Kidney (tissue), 14 donors: ENCODE results near the gene SLC25A11. TPM values are rescaled to one million over a fixed set of nuclear protein-coding genes. Genes with fewer than 3 reads are reported as not detected.
"Not testable (repeated sequence)": the region's sequence is repeated elsewhere in the genome, so short reads cannot be mapped to it uniquely, and the experiment has no call there.

Experiments
- DNase-seq, 5 donors: peaks; one replicate each; pipeline ENCODE4 v3.0.0-alpha.2; 2013 to 2020
- FAIRE-seq: peaks from 2 replicates; lab custom pipeline; 2012; peaks lifted over from hg19 to GRCh38; lab: Jason Lieb, UNC
- H3K27ac ChIP-seq, 2 donors: one replicate each; pipeline ENCODE4 v1.7.0; 2013; ENCODE audit warnings: low read depth in 2 of 2, low read length in 2 of 2, inconsistent platforms in 1 of 2
- H3K27me3 ChIP-seq: one replicate; pipeline ENCODE4 v1.7.1; 2013; ENCODE audit warnings: low read length, inconsistent platforms; ENCODE audit not compliant: control insufficient read depth, insufficient read depth
- H3K36me3 ChIP-seq, 3 donors: one replicate each; pipeline versions ENCODE4 v1.7.0 to v1.7.1; 2013; ENCODE audit warnings: low read length in 3 of 3, control low read depth in 1 of 3, inconsistent platforms in 1 of 3; ENCODE audit not compliant: insufficient read depth in 3 of 3, control insufficient read depth in 2 of 3
- H3K4me1 ChIP-seq, 3 donors: one replicate each; pipeline versions ENCODE4 v1.7.0 to v1.7.1; 2013; ENCODE audit warnings: low read length in 3 of 3, inconsistent platforms in 1 of 3, low read depth in 1 of 3; ENCODE audit not compliant: control insufficient read depth in 2 of 3, insufficient read depth in 2 of 3
- H3K4me3 ChIP-seq, 3 donors: one replicate each; pipeline versions ENCODE4 v1.7.0 to v1.8.1; 2013; ENCODE audit warnings: low read length in 3 of 3, control low read depth in 1 of 3, inconsistent platforms in 1 of 3
- H3K9ac ChIP-seq, 3 donors: one replicate each; pipeline versions ENCODE4 v1.7.0 to v1.7.1; 2013; ENCODE audit warnings: low read length in 3 of 3, control low read depth in 1 of 3, inconsistent platforms in 1 of 3
- H3K9me3 ChIP-seq, 3 donors: one replicate each; pipeline versions ENCODE4 v1.7.0 to v1.7.1; 2013; ENCODE audit warnings: low read length in 3 of 3, control low read depth in 1 of 3, inconsistent platforms in 1 of 3; ENCODE audit not compliant: control insufficient read depth in 2 of 3, insufficient read depth in 1 of 3
- CTCF ChIP-seq: IDR thresholded peaks from 3 replicates; pipeline ENCODE4 v1.5.1; 2012; ENCODE audit warnings: mild to moderate bottlenecking, moderate library complexity, borderline replicate concordance; ENCODE audit not compliant: insufficient read depth; ENCODE audit errors: extremely low read depth
- intact Hi-C: fragments of 100-400 bp; cut with DNase I; formaldehyde crosslinking; loops from one replicate; pipeline ENCODE4 v1.11.1; 2022
- polyA plus RNA-seq: library from polyadenylated mRNA; stranded (reverse); fragments of 350-450 nt; fragmentation: Illumina TruSeq; extraction: RNeasy Lipid Tissue Mini Kit (QIAGEN cat#74804); gene quantifications from one replicate; pipeline ENCODE4 v1.2.3, GENCODE V29; 2014; ENCODE audit warnings: low read depth, low replicate concordance; ENCODE audit not compliant: insufficient read depth
- total RNA-seq: library from RNA; stranded (reverse); fragmentation: NEBNext Ultra II Directional; extraction: Animal tissue kit (Norgen Biotek cat#: 25700); gene quantifications from one replicate; pipeline ENCODE4 v1.2.1, GENCODE V29; 2021
- donor health status: control.
- donor health status: control.
- donor health status: control.
- donor health status: control.
- donor health status: control.
- donor health status: DM: yes; HTN: yes; CAD: no.
- donor health status: Normal renal cell carcinoma (clear cell type).

The SLC25A11 gene
- total and polyA plus RNA-seq, 2 donors from 2014 or later = 60.0 to 173 TPM

DNA sequence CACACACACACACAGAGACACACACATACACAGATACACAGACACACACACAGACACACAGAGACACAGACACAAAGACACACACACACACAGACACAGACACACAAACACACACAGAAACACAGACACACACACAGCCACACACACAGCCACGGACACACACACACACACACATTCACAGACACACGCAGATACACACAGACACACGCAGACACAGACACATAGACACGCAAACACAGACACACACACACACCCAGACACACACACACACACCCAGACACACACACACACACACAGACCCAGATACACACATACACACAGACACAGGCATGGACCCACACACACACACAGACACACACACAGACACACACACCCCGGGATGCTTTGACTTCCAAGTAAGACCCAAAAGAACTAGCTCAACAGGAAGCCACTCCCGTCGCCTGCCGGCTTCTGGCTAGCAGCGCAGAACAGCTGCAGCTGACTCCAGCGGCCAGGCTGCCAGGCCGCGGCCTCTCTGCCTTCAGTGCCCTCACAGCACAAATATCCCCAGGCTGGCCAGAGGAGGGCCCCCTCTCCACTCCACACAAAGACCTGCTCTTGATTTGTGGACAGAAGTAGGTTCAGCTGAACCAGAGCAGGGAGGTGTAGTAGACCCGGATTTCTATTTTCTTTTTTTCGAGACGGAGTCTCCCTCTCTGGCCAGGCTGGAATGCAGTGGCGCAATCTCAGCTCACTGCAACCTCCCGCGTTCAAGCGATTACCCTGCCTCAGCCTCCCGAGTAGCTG, 30.9 kb downstream of the SLC25A11 start:
- Histone ChIP-seq H3K4me3 (no peak overlapping the region), H3K9ac (peak overlapping the region in 1 of 3 donors; percentile 10), H3K4me1 (peaks cover 0 to 14% (median 7%) of the 10 kb centered on the region in 3 donors), H3K9me3 (no peaks in the 10 kb centered on the region), H3K27me3 (no peaks in the 10 kb centered on the region), H3K36me3 (no peaks in the 10 kb centered on the region), H3K27ac (peak overlapping the region; percentile 53 to 67)
- FAIRE-seq (no peak), DNase-seq (peak; percentile 94 to 96 (median 96))
- intact Hi-C loops = no loop called here
- TF ChIP-seq CTCF = peak; percentile 86

- TF ChIP-seq CTCF = no peak
- Histone ChIP-seq H3K4me1 (peaks cover 0 to 15% (median 8%) of the 10 kb centered on the region in 3 donors), H3K4me3 (no peak overlapping the region), H3K9ac (peak overlapping the region in 1 of 3 donors; percentile 10), H3K27me3 (no peaks in the 10 kb centered on the region), H3K36me3 (no peaks in the 10 kb centered on the region), H3K27ac (peak overlapping the region; percentile 2 to 9), H3K9me3 (no peaks in the 10 kb centered on the region)
- intact Hi-C loops = no loop called here
- FAIRE-seq = no peak
- peak in 2 of 5 donors; percentile 19 to 69 for DNase-seq
These were observed 31.5 kb downstream of the SLC25A11 start for GRCh38 chr17:4908301-4908700.

DNA sequence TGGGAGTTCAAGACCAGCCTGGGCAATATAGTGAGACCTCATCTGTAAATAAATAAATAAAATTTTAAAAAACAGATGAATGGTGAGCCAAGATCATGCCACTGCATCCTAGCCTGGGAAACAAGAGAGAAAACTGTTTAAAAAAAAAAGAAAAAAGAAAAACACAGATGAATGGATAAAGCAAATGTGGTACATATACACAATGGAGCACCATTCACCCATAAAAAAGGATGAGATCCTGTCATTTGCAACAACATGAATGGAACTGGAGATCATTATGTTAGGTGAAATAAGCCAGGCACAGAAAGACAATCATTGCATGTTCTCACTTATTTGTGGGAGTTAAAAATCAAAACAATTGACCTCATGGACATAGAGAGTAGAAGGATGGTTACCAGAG, 33.2 kb downstream of the SLC25A11 start:
- DNase-seq, H3K27me3 ChIP-seq, H3K27ac ChIP-seq, FAIRE-seq, intact Hi-C loops, H3K9me3 ChIP-seq, H3K36me3 ChIP-seq, H3K9ac ChIP-seq, H3K4me3 ChIP-seq: not testable (repeated sequence)
- H3K4me1 ChIP-seq = peaks cover 0 to 19% (median 9%) of the 10 kb centered on the region in 3 donors

GRCh38 chr17:4903051-4903818, 36.6 kb downstream of the SLC25A11 start, which contains the start of gene CHRNE:
TSS of gene CHRNE (minus strand) at chr17:4903098. CDS start at chr17:4903063, 35 bp downstream.
- H3K36me3 ChIP-seq = no peaks in the 10 kb centered on the region
- intact Hi-C loops = no loop called here
- peaks cover 2% of the 10 kb centered on the region for H3K27me3 ChIP-seq
- H3K9me3 ChIP-seq = no peaks in the 10 kb centered on the region
- peak; percentile 83 to 94 (median 89) for DNase-seq
- H3K4me1 ChIP-seq = peaks cover 0 to 21% (median 5%) of the 10 kb centered on the region in 3 donors
- H3K9ac ChIP-seq = no peak within 1 kb of the TSS
- H3K27ac ChIP-seq = peak within 1 kb of the TSS; percentile 24 to 43
- H3K4me3 ChIP-seq = no peak within 1 kb of the TSS
- peak; percentile 76 for TF ChIP-seq CTCF
- FAIRE-seq = peak; percentile 25
